Measurements from ENCODE around the gene GOLT1A.

The GOLT1A gene

DNA sequence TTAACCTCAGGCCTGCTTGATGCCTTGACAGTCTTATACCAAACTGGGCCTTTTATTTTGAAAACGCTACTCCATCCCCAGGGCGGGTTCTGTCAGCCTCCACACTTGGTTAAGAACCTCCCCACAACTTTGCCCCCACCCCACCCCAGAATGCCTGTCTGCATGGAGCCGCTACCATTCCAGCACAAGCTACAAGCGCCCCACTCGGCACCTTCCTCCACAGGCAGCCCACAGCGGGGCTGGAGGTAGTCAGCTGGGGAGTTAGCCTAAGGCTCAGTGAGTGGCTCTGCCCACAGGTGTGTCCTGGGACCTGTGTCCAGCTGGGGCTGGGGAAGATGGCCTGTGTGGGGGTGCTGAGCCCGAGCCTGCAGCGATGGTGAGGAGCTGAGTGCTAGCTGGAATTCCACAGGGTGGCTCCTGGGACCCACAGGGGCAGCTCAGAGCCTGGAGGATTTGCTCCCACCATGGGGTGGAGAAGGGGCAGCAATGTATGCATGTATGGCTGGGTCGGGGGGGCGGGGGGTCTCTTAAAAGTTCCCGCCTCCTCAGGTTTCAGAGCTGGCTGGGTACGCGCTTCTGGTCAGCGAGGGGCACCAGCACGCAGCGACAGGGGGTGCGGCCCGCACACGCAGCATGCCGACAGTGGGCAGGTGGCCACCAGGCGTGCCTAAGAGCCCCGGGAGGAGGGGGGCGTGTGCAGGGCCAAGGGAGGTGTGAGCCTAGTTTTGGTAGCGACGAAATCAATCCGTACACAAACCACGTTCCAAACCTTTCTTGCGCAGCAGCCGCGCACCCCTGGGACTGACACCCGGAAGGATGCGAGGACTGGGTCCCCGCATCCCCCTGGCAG is 62.9 kb downstream of the GOLT1A start:
- H3K79me2 ChIP-seq (ENCODE audit: insufficient read depth, low read length), result no peaks in the 10 kb centered on the region
- TF ChIP-seq, protein P1, sequence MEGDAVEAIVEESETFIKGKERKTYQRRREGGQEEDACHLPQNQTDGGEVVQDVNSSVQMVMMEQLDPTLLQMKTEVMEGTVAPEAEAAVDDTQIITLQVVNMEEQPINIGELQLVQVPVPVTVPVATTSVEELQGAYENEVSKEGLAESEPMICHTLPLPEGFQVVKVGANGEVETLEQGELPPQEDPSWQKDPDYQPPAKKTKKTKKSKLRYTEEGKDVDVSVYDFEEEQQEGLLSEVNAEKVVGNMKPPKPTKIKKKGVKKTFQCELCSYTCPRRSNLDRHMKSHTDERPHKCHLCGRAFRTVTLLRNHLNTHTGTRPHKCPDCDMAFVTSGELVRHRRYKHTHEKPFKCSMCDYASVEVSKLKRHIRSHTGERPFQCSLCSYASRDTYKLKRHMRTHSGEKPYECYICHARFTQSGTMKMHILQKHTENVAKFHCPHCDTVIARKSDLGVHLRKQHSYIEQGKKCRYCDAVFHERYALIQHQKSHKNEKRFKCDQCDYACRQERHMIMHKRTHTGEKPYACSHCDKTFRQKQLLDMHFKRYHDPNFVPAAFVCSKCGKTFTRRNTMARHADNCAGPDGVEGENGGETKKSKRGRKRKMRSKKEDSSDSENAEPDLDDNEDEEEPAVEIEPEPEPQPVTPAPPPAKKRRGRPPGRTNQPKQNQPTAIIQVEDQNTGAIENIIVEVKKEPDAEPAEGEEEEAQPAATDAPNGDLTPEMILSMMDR (conservative IDR thresholded peaks at IDR 0.05; ENCODE audit: low read length), result no peak
- no peak for TF ChIP-seq EZH2phosphoT487 (IDR thresholded peaks at IDR 0.05; ENCODE audit: borderline replicate concordance)
- H2AFZ ChIP-seq (ENCODE audit: low read length), result no peak overlapping the region; the same call in 1 of the 2 replicates
- H3K9ac ChIP-seq (ENCODE audit: low read depth, low read length, poor library complexity, severe bottlenecking), result no peak overlapping the region
- no peaks in the 10 kb centered on the region for H3K9me3 ChIP-seq (ENCODE audit: insufficient read depth, low read depth, low read length)
- H4K20me1 ChIP-seq (ENCODE audit: insufficient read depth, low read length, poor library complexity, severe bottlenecking), result no peaks in the 10 kb centered on the region
- H3F3A ChIP-seq (ENCODE audit: low read depth), result no peaks in the 10 kb centered on the region
- H3K9me2 ChIP-seq (replicated peaks; ENCODE audit: low read depth, low read length), result no peaks in the 10 kb centered on the region
- peaks cover 4% of the 10 kb centered on the region for H3K4me1 ChIP-seq (ENCODE audit: insufficient read depth, low read length, poor library complexity, severe bottlenecking)
- H3K4me2 ChIP-seq (ENCODE audit: low read depth, low read length, poor library complexity, severe bottlenecking), result peak overlapping the region; percentile 84
- H3K27me3 ChIP-seq (ENCODE audit: insufficient read depth, low read length, poor library complexity, severe bottlenecking), result no peaks in the 10 kb centered on the region
- no peak overlapping the region for H3K4me3 ChIP-seq (ENCODE audit: low read length, poor library complexity, severe bottlenecking)
- no peaks in the 10 kb centered on the region for H3K36me3 ChIP-seq (ENCODE audit: insufficient read depth, low read length)

GRCh38 chr1:204149635-204150565 is 63.9 kb downstream of the GOLT1A start:
- Histone ChIP-seq H3K27me3 (ENCODE audit: insufficient read depth, low read length, poor library complexity, severe bottlenecking) (no peaks in the 10 kb centered on the region), H3K4me1 (ENCODE audit: insufficient read depth, low read length, poor library complexity, severe bottlenecking) (peaks cover 4% of the 10 kb centered on the region), H2AFZ (ENCODE audit: low read length) (no peak overlapping the region), H3K9me2 (replicated peaks; ENCODE audit: low read depth, low read length) (no peaks in the 10 kb centered on the region), H3K4me3 (ENCODE audit: low read length, poor library complexity, severe bottlenecking) (no peak overlapping the region), H4K20me1 (ENCODE audit: insufficient read depth, low read length, poor library complexity, severe bottlenecking) (no peaks in the 10 kb centered on the region), H3K4me2 (ENCODE audit: low read depth, low read length, poor library complexity, severe bottlenecking) (no peak overlapping the region), H3K9ac (ENCODE audit: low read depth, low read length, poor library complexity, severe bottlenecking) (no peak overlapping the region), H3K79me2 (ENCODE audit: insufficient read depth, low read length) (no peaks in the 10 kb centered on the region), H3K36me3 (ENCODE audit: insufficient read depth, low read length) (no peaks in the 10 kb centered on the region), H3F3A (ENCODE audit: low read depth) (no peaks in the 10 kb centered on the region), H3K9me3 (ENCODE audit: insufficient read depth, low read depth, low read length) (no peaks in the 10 kb centered on the region)
- TF ChIP-seq, protein P1 (conservative IDR thresholded peaks at IDR 0.05; ENCODE audit: low read length), result no peak
- no peak for TF ChIP-seq EZH2phosphoT487 (IDR thresholded peaks at IDR 0.05; ENCODE audit: borderline replicate concordance)

DNA sequence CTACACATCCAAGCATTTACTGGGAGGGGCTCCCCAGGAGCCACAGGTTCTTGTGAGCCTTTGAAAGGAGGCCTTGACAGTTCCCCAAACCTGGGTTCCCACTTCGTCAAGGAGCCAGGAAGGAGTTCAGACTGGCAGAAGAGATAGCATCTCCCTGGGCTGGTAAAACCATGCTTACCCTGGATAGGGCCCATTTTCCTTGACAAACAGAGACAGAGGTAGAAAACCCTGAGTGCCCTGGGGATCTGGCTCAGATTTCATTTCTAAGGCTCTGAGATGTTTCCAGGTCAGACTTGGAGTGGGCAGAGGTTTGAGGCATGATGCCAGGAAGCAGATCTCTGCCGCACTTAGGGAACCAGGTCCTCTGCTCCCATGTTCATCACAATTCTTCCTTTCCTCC is 64.7 kb downstream of the GOLT1A start:
- Histone ChIP-seq H3K4me3 (ENCODE audit: low read length, poor library complexity, severe bottlenecking) (no peak overlapping the region), H3K36me3 (ENCODE audit: insufficient read depth, low read length) (no peaks in the 10 kb centered on the region), H3K9ac (ENCODE audit: low read depth, low read length, poor library complexity, severe bottlenecking) (no peak overlapping the region), H3F3A (ENCODE audit: low read depth) (no peaks in the 10 kb centered on the region), H2AFZ (ENCODE audit: low read length) (no peak overlapping the region), H4K20me1 (ENCODE audit: insufficient read depth, low read length, poor library complexity, severe bottlenecking) (no peaks in the 10 kb centered on the region), H3K27me3 (ENCODE audit: insufficient read depth, low read length, poor library complexity, severe bottlenecking) (no peaks in the 10 kb centered on the region), H3K4me2 (ENCODE audit: low read depth, low read length, poor library complexity, severe bottlenecking) (no peak overlapping the region), H3K4me1 (ENCODE audit: insufficient read depth, low read length, poor library complexity, severe bottlenecking) (peaks cover 4% of the 10 kb centered on the region), H3K9me3 (ENCODE audit: insufficient read depth, low read depth, low read length) (no peaks in the 10 kb centered on the region), H3K79me2 (ENCODE audit: insufficient read depth, low read length) (no peaks in the 10 kb centered on the region), H3K9me2 (replicated peaks; ENCODE audit: low read depth, low read length) (no peaks in the 10 kb centered on the region)
- TF ChIP-seq, protein P1 (conservative IDR thresholded peaks at IDR 0.05; ENCODE audit: low read length), result no peak
- no peak for TF ChIP-seq EZH2phosphoT487 (IDR thresholded peaks at IDR 0.05; ENCODE audit: borderline replicate concordance)
